NCI-H2171 (cell line): ENCODE measurements around the gene SIRT7.

ENCODE experiments used
- DNase-seq: peaks from one replicate; lab custom pipeline; 2025; lab: John Stamatoyannopoulos, UW

SIRT7 gene

DNA sequence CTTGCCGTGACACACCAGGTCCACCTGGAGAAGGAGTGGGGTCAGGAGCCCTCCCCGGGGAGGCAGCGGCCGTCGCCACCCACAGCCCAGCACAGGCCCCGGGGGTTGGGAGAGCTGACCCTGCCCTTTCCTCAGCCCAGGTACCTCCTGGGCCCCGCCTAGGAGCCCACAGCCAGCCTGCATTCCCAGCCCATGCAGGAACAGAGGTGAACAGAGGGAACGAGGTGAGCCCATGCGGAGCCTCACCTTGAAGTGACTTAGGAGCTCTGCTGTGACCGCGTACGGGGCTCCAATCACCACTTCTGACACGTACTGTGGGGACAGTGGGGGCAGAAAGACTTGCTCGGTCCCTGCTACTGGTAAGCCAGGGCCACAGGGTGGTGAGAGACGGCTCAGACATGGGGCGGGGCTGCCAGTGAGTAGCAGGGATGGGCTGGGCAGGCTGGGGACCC is 12.5 kb downstream of the SIRT7 start:
- DNase-seq, result no peak

GRCh38 chr17:81904600-81905423 is 13.2 kb downstream of the SIRT7 start:
- DNase-seq, result no peak

- no peak for DNase-seq
These were observed 13.9 kb downstream of the SIRT7 start for GRCh38 chr17:81903896-81904599.

GRCh38 chr17:81903415-81903831 is 14.6 kb downstream of the SIRT7 start:
- DNase-seq, result no peak

GRCh38 chr17:81902653-81903414 is 15.1 kb downstream of the SIRT7 start:
- DNase-seq, result no peak

DNA sequence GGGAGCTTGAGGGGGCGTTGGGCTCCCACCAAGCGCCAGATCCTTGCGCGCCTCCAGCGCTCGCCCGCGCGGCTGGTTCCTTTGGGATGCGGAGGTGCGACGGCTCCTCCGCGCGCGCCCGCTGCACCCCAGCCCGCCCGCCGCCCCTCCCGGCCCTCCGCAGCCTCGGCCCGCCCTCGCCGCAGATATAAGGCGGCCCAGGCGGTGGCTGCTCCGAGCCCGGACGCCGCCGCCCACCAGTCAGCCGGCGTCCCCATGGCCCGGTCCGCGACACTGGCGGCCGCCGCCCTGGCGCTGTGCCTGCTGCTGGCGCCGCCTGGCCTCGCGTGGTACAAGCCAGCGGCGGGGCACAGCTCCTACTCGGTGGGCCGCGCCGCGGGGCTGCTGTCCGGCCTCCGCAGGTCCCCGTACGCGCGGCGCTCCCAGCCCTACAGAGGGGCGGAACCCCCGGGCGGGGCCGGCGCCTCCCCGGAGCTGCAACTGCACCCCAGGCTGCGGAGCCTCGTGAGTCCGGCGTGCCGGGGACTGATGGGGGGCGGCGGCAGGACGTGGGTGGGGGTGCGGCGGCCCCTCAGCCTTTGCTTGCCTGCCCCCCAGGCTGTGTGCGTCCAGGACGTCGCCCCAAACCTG is 15.8 kb downstream of the SIRT7 start, which contains the start of gene NPB:
Gene NPB, plus strand, starts transcription at position 216 of the 630 bp plus-strand sequence. Its CDS starts 40 bp downstream, at position 256.
- DNase-seq, result no peak

DNA sequence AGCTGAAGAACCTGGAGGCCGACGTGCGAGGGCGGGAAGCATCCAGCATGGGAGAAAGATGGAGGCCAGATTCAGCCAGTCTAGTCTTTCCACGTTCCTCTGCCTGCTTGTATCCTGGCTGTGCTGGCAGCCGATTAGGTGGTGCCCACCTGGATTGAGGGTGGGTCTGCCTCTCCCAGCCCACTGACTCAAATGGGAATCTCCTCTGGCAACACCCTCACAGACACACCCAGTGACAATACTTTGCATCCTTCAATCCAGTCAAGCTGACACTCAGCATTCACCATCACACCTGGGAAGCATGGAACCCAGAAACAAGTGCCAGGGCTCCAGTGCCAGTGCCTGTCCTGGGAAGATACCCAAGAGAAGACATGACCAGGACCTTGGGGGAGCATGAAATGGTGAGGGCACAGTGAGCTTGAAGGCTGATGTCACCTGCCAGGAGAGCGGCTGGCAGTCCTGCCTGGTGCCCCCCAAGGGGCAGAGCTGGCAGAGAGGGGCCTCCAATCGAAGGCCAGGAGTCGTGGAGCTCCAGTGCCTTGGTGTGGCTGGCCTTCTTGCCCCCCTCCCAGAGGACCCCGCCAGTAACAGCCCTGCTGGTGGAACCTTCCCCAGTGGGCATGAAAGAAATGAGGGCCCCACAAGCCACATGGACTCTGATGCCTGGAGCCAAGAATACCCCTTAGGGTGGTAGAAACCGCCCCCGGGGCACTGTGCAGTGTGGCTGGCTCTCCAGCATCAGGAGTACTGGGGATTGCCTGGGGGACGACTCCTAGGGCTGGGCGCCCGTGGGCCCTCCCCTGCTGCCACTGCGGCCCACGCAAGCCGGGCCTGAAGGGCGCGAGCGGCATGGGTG is 16.6 kb downstream of the SIRT7 start:
- DNase-seq, result no peak

GRCh38 chr17:81900181-81900820 is 17.7 kb downstream of the SIRT7 start:
- DNase-seq, result no peak

GRCh38 chr17:81899514-81900166 is 18.3 kb downstream of the SIRT7 start:
- DNase-seq, result no peak

- no peak for DNase-seq
These were observed 19.1 kb downstream of the SIRT7 start for GRCh38 chr17:81898885-81899284.

DNA sequence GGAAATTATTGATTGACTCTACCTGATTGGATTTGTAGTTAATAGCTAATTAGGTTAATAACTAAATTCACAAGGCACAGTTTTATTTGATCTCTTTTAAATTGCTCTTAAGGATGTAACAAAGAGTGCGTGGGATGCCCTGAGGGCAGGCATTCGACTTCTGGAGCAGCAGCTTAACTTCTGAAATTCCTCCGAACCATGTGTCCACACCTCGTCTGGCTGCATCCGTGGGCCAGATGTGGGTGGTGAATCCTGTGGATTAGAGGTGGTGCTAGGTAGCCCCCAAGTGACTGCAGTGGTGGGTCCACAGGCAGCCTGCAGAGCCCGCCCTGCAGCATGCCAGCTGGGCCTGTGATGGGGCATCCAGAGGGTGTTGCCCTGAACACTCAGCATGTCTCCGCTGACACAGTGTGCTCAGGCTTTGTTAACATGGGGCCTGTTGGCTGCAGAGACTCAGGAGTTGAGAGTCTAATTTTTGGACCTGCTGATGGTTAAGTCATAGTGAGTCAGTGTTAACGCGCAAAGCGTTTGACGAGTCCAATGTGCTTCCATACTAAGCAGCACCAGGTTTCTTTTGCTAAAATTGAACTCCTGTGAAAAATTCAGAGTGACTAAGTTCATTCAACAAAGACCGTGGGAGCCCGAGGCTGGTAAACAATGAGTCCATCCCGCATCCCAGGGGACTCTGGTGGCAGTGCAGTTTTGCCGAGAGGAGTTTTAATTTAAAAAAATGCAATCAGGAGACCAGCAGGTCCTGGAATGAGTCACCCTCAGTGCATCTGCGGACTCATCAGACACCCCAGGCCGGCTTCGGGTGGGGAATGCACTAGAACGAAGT is 19.7 kb downstream of the SIRT7 start:
- no peak for DNase-seq

DNA sequence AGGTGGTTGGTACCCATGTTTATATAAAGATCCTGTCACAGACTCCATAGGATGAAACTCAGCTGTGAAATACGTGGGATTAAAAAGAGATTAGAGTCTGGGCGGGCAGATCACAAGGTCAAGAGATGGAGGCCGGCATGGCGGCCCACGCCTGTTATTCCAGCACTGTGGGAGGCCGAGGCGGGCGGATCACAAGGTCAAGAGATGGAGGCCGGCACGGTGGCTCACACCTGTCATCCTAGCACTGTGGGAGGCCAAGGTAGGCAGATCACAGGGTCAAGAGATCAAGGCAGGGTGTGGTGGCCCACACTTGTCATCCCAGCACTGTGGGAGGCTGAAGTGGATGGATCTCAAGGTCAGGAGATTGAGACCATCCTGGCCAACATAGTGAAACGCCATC is 22.6 kb downstream of the SIRT7 start:
- DNase-seq, result no peak

- DNase-seq, result no peak
These were observed 26.7 kb downstream of the SIRT7 start for GRCh38 chr17:81891303-81891552.

DNA sequence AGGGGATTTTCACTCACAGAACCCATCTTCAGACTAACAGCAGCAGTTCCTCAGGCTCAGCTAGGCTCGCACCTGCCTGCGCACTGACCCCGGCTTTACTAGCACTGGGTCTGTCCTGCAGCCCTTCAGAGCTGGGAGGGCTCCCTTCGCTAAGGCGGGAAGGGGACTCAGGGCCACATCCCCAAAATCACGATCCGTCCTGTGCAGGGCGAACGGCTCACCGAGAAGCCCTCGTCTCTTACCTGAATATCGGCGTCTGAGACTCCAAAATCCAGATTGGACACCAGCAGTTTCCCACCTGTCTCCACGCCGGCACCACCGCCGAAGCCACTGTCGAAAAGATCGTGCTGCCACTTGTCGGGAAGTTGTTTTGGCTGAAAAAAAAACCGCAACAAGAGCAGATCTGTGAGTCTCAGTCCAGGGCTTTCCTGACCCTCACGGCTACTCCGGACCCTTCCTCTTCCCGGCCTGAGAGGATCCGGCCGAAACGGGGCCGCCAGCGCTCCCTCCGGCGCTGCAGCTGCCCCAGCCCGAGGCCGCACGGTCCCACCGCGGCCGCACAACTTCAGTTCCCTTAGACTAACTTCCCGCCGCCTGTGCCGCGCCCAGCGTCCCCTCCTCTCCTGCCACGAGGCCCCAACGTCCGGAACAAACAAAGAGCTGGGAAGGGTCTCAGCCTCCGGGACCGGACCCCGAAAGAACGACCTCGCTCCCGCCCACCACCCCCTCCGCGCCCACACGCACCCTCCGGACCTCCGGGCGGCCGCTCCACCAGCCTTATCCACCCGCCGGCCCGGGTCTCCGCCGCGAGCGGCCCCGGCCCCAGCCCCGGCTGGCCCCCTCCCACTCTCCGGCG is 27.3 kb downstream of the SIRT7 start:
- DNase-seq, result no peak

DNA sequence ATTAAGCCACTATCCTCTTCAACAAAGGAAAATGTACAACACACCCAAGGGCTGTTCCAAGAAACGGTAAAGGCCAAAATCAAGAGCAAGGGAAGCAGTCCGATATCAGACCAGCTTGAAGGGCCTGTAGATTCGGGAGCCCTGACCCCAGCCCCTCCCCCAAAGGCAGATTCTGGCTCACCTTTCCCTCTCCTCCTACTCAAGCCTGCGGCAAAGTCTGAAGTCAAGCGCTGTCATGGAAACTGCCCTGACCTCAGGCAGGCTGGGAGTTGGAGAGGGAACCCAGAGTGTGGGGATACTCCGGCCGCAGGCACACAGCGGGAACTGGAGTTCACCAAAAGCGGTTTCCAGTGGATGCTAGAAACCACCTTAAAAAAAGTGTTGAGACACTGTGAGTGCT is 28.4 kb downstream of the SIRT7 start:
- DNase-seq, result no peak

DNA sequence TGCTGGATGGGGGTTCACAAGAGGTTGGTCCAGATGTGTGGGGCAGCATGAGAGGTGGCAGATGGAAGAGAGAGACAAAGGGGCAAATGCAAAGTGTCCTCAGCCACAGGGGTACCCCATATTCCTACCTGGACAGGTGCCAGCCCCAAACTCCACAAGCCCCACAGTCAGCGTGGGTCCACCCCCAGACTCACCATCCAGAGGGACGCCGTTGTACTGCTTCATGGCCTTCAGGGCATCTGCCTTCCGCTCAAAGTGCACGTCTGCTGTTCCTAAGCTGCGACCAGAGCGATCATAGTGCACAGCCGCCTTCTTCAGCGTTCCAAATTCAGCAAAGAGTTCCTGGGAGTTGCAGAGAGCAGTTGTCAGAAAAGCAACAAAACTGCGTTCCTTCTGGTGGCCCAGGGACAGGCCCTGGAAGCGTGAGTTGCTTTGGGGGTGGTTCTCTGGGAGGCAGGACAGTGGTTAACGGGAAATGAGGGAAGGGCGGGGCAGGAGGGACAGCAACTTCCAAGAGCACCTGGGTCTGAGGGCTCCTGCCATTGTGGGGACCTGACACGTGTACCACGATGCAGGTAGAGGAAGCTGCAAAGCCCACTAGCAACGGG is 28.9 kb downstream of the SIRT7 start:
- no peak for DNase-seq

DNA sequence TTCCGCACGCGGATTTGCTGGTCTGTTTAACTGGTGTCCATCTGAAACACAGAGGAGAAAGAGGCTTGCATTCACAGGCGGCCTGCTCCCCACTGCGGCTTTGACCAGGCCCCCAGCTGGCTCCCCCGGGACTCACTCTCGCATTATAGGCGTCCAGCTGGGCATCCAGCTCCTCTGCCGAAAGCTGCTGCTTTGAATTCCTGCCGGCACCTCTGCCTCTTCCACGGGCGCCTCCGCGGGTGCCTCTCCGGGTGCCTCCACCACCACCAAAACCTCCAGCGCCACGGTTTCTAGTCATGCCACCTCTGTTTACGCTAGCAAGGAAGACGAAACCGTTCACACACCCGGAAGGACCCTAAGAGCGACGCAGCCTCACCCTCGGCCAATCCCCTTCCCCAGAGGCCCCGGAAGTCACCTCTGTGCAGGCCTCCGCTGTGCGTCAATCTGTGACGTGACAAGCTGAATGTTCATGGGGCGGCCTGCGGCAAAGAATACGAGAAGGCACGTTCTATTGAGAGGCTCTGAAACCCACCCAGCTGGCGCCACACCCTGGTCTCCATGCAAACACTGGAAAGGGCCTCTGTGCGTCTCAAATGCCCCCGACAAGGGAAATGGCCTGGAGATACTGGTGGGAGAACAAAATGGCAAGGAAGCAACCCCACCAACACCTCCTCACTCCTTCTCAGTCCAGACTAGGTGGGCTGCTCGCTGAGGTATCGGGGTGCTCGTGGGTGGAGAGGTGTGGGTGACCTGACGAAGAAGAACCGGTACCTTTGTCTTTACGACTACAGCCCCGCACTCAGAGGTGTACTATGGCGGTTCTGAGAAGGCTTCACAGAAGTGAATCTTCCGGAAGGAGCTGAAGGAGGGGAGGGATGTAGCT is 29.6 kb downstream of the SIRT7 start:
- DNase-seq, result no peak
